ENCODE data around the gene GALNS. TPM values are rescaled to one million over a fixed set of nuclear protein-coding genes. Genes with fewer than 3 reads are reported as not detected.

GALNS gene
- total and polyA plus RNA-seq, 2 donors (not counting 1 experiment from before 2014, with no cell fraction given) = 45.5 to 68.4 TPM

DNA sequence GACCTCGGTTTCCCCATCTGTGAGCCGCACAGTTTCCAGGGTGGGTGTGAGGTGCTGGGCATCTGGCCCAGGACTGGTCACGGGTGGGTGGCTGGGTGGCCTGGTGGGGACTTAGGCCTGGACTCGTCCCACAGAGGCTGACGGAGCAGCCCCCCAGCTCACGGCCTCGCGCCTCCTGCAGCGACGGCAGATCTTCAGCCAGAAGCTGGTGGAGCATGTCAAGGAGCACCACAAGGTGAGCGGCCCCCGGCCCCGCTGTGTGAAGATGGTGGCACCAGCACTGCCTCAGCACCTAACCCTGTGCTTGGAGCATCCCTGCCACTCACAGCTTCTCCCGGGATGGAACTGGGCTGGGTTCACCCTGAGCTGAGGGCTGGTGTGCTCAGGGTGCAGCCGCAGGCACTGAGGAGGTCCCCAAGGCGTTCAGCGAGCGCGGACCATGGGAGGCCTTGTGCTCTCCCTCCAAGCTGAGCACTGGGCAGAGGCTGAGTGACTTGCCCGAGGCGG lies 50.8 kb downstream of the GALNS start:
- Histone ChIP-seq H3K9me3 (ENCODE audit: control extremely low read depth in 1 of 3, control insufficient read depth in 2 of 3, insufficient read depth in 1 of 3, low read length in 2 of 3) (peaks cover 0 to 5% (median 0%) of the 10 kb centered on the region in 3 donors), H3K36me3 (replicated peaks in 1 of 2; ENCODE audit: control extremely low read depth in 1 of 2, control insufficient read depth in 1 of 2, extremely low read depth in 1 of 2, insufficient read depth in 2 of 2, low read length in 1 of 2) (peaks cover 0 to 23% of the 10 kb centered on the region in 2 experiments), H3K9ac (ENCODE audit: low read length) (no peak overlapping the region), H4K20me1 (ENCODE audit: control insufficient read depth, insufficient read depth, low read length, poor library complexity, severe bottlenecking) (peaks cover 41% of the 10 kb centered on the region), H3K4me3 (ENCODE audit: control extremely low read depth in 1 of 5, extremely low read depth in 1 of 5, insufficient read depth in 1 of 5, low read depth in 2 of 5, low read length in 4 of 5) (no peak overlapping the region), H2AFZ (ENCODE audit: insufficient read depth, low read depth, low read length, poor library complexity, severe bottlenecking) (no peak overlapping the region), H3K27ac (ENCODE audit: low read length in 2 of 2) (no peak overlapping the region), H3K4me2 (replicated peaks; ENCODE audit: low read depth, low read length, poor library complexity, severe bottlenecking) (no peak overlapping the region), H3K79me2 (ENCODE audit: control insufficient read depth, insufficient read depth, low read length) (peaks cover 13% of the 10 kb centered on the region), H3K27me3 (replicated peaks in 1 of 4; ENCODE audit: control extremely low read depth in 1 of 4, control insufficient read depth in 3 of 4, insufficient read depth in 4 of 4, low read length in 3 of 4) (peaks cover 0 to 4% (median 0%) of the 10 kb centered on the region in 4 experiments), H3K4me1 (ENCODE audit: control insufficient read depth in 2 of 2, insufficient read depth in 2 of 2, low read length in 2 of 2) (peaks cover 28 to 38% of the 10 kb centered on the region in 2 donors)
- TF ChIP-seq EZH2 (IDR thresholded peaks at IDR 0.05; ENCODE audit: borderline replicate concordance, insufficient read depth, low read depth, low read length, poor library complexity, severe bottlenecking) = no peak
- TF ChIP-seq, protein P1, sequence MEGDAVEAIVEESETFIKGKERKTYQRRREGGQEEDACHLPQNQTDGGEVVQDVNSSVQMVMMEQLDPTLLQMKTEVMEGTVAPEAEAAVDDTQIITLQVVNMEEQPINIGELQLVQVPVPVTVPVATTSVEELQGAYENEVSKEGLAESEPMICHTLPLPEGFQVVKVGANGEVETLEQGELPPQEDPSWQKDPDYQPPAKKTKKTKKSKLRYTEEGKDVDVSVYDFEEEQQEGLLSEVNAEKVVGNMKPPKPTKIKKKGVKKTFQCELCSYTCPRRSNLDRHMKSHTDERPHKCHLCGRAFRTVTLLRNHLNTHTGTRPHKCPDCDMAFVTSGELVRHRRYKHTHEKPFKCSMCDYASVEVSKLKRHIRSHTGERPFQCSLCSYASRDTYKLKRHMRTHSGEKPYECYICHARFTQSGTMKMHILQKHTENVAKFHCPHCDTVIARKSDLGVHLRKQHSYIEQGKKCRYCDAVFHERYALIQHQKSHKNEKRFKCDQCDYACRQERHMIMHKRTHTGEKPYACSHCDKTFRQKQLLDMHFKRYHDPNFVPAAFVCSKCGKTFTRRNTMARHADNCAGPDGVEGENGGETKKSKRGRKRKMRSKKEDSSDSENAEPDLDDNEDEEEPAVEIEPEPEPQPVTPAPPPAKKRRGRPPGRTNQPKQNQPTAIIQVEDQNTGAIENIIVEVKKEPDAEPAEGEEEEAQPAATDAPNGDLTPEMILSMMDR (IDR thresholded peaks at IDR 0.05) = no peak
- intact Hi-C loops (cut with micrococcal nuclease) = no loop called here
- no peak overlapping the region for H3K27ac Mint-ChIP-seq
- H3K9me3 Mint-ChIP-seq (ENCODE audit: insufficient read depth) = no peaks in the 10 kb centered on the region
- no peaks in the 10 kb centered on the region for H3K27me3 Mint-ChIP-seq
- H3K4me1 Mint-ChIP-seq = peaks cover 25% of the 10 kb centered on the region
- ATAC-seq (ENCODE audit: low read depth) = no peak
- ChIA-PET POLR2A (no interaction called here), CTCF (interaction anchor here (2.2 kb wide), 1 partner anchor 68 kb away, joined by 6 read pairs; no protein-coding TSS in a partner anchor)
- DNase-seq = no peak
- 98% methylated on average over 20 of the region's 21 CpGs for WGBS (ENCODE audit: insufficient coverage)
- H3K4me3 Mint-ChIP-seq = no peak overlapping the region

DNA sequence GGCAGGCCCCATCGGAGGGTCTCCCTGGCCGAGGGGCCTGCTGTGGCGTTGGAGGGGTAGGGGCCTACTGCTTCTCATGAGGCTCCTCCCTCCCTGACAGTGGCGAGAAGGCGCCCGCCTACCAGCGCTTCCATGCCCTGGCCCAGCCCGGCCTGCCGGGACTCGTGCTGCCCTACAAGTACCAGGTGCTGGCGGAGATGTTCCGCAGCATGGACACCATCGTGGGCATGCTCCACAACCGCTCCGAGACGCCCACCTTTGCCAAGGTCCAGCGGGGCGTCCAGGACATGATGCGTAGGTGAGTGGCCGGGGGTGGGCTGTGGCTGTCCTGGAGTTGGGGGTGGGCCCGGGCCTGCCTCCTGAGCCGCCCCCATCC lies 51.4 kb downstream of the GALNS start:
- Histone ChIP-seq H3K36me3 (replicated peaks in 1 of 2; ENCODE audit: control extremely low read depth in 1 of 2, control insufficient read depth in 1 of 2, extremely low read depth in 1 of 2, insufficient read depth in 2 of 2, low read length in 1 of 2) (peaks cover 0 to 22% of the 10 kb centered on the region in 2 experiments), H3K27me3 (replicated peaks in 1 of 4; ENCODE audit: control extremely low read depth in 1 of 4, control insufficient read depth in 3 of 4, insufficient read depth in 4 of 4, low read length in 3 of 4) (peaks cover 0 to 4% (median 0%) of the 10 kb centered on the region in 4 experiments), H3K79me2 (ENCODE audit: control insufficient read depth, insufficient read depth, low read length) (peaks cover 7% of the 10 kb centered on the region), H3K4me2 (replicated peaks; ENCODE audit: low read depth, low read length, poor library complexity, severe bottlenecking) (no peak overlapping the region), H3K4me3 (ENCODE audit: control extremely low read depth in 1 of 5, extremely low read depth in 1 of 5, insufficient read depth in 1 of 5, low read depth in 2 of 5, low read length in 4 of 5) (no peak overlapping the region), H3K9me3 (ENCODE audit: control extremely low read depth in 1 of 3, control insufficient read depth in 2 of 3, insufficient read depth in 1 of 3, low read length in 2 of 3) (peaks cover 0 to 5% (median 0%) of the 10 kb centered on the region in 3 donors), H3K27ac (ENCODE audit: low read length in 2 of 2) (no peak overlapping the region), H3K9ac (ENCODE audit: low read length) (no peak overlapping the region), H4K20me1 (ENCODE audit: control insufficient read depth, insufficient read depth, low read length, poor library complexity, severe bottlenecking) (peaks cover 35% of the 10 kb centered on the region), H2AFZ (ENCODE audit: insufficient read depth, low read depth, low read length, poor library complexity, severe bottlenecking) (no peak overlapping the region), H3K4me1 (ENCODE audit: control insufficient read depth in 2 of 2, insufficient read depth in 2 of 2, low read length in 2 of 2) (peaks cover 23 to 35% of the 10 kb centered on the region in 2 donors)
- no peak overlapping the region for H3K27ac Mint-ChIP-seq
- H3K27me3 Mint-ChIP-seq = no peaks in the 10 kb centered on the region
- DNase-seq (no peak), ATAC-seq (ENCODE audit: low read depth) (no peak)
- no peaks in the 10 kb centered on the region for H3K9me3 Mint-ChIP-seq (ENCODE audit: insufficient read depth)
- TF ChIP-seq, protein P1 (IDR thresholded peaks at IDR 0.05) = no peak
- TF ChIP-seq EZH2 (IDR thresholded peaks at IDR 0.05; ENCODE audit: borderline replicate concordance, insufficient read depth, low read depth, low read length, poor library complexity, severe bottlenecking) = no peak
- H3K4me3 Mint-ChIP-seq = no peak overlapping the region
- WGBS (ENCODE audit: insufficient coverage) = 94% methylated on average over 22 of the region's 22 CpGs
- H3K4me1 Mint-ChIP-seq = peaks cover 24% of the 10 kb centered on the region
- intact Hi-C loops (cut with micrococcal nuclease) = no loop called here
- ChIA-PET CTCF (interaction anchor here (2.2 kb wide), 1 partner anchor 68 kb away, joined by 6 read pairs; no protein-coding TSS in a partner anchor), POLR2A (no interaction called here)

Measured in B cell (primary cell).